SHP77 treated with DMSO at 0.1 percent for 48 hours (cell line): Measurements from ENCODE around the gene PCNT.

Experiments used
- DNase-seq: peaks from one replicate; lab custom pipeline; 2025; lab: John Stamatoyannopoulos, UW

The PCNT gene

DNA sequence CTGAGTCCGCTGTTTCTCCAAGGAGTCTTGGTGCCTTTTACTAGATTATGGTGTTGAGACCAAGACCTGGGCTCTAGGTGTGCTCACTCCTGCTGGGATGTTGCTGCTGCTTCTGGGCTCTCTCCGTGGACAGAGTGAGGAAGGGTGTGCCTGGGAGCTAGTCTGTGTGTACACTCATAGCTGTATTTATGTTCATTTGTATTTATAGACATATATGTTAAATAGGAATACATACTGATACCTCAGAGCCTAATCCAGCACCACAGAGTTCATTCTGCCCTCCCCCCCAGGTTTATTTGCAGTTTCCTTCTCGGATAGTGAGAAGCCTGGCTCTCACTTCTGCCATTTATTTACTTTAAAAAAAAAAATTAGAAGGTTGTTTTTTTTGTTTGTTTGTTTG lies 12.6 kb downstream of the PCNT start:
- DNase-seq: no peak

DNA sequence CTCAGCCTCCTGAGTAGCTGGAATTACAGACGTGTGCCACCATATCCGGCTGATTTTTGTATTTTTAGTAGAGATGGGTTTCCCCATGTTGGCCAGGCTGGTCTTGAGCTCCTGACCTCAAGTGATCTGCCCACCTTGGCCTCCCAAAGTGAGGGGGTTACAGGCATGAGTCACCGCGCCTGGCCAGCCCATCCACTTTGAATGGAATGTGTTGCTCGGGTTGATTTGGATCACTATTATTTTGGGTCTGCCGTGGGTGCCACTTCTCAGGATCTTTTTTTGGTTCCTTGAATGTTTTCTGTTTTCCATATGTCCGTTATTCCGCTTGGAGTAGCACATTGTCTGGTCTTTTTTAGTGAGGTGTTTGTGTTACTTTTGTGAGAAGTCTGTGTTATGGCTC lies 17.0 kb downstream of the PCNT start:
- DNase-seq: no peak

DNA sequence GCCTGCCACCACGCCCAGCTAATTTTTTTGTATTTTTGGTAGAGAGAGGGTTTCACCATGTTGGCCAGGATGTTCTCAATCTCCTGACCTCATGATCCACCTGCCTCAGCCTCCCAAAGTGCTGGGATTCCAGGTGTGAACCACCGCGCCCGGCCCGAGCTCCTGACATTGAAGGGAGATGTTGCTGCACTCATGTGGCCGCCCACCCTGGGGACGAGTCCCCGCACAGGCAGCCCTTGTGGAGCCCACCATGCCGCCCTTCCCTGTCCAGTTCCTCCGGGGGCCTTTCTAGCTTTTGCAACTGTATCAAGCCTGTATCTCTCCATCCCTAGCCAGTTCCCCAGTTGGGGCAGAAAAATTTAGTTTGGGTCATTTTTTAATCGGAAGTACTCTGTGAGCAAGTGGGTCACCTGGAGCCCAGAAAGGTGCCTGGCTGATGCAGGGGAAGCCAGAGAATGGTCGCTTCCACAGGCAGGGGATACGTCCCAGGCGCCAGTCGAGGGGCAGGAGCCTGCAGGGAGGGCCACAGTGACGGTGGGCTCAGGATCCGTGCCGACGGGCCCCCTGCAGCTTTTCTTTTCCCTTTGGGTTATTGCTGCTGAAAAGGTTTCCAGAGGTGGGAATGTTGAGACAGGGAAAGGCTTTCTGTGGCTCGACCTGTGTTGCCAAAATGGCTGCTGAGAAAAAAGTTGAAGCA lies 20.4 kb downstream of the PCNT start:
- DNase-seq: no peak

DNA sequence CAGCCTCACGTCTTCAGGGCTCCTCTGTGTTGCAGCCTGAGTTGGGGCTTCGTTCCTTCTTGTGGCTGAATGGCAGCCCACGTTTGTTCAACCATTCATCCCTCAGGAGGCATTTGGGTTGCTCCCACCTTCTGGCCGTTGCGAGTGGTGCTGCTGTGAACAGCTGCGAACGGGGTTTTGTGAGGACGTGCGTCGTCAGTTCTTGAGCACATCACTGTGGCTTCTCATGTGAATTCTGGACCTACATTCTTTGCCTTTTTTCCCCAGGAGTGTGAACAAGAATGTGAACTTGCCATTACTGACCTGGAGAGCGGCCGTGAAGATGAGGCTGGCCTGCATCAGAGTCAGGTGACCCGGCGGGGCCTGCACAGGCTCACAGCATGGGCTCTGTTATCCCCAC lies 21.9 kb downstream of the PCNT start:
- DNase-seq: no peak

DNA sequence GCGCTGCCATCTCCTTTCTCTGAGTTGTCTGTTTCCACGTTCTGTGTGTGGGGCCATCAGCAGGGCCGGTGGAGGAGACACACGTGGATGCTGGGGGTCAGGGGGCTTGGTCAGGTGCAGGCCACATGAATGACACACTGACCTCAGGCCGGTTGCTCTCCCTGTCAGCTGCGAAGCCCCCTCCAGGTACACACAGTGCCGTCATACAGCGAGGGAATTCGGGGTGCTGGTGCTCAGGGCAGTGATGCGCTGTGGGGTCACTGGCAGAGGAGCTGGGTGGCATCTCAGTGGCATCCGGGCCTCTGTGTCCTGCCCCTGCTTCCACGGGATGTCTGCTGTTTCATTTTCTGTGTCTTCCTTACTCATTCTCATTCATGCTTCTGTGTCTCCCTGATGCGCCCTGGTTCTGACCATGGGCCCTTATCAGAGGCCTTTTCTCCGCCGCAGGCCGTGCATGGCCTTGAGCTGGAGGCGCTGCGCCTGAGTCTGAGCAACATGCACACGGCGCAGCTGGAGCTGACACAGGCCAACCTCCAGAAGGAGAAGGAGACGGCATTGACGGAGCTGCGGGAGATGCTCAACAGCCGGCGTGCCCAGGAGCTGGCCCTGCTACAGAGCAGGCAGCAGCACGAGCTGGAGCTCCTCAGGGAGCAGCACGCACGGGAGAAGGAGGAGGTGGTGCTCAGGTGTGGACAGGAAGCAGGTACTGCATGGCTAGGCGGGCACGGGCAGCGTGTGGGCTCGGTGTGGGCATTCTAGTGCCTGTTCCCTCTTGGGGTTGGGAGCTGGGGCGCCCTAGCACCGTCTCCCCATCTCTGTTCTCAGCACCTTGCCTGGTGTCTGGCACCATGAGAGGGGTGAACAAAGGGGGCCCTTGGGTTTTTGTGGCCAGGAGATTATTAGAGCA lies 22.6 kb downstream of the PCNT start:
- no peak for DNase-seq

DNA sequence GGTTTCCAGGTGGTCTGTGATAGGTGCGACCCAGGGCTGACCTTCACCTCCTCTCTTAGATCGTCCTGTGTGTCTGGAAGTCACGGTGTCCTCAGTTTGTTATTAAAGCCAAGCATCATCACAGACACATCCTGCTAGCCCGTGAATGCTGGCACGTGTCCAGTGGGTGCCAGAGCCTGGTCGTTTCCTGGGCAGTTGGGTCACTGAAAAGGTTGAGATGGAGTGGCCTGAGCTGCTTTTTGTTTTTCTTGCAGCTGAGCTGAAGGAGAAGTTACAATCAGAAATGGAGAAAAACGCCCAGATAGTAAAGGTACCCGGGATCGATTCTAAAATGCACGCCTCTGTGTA lies 23.2 kb downstream of the PCNT start:
- DNase-seq: no peak

DNA sequence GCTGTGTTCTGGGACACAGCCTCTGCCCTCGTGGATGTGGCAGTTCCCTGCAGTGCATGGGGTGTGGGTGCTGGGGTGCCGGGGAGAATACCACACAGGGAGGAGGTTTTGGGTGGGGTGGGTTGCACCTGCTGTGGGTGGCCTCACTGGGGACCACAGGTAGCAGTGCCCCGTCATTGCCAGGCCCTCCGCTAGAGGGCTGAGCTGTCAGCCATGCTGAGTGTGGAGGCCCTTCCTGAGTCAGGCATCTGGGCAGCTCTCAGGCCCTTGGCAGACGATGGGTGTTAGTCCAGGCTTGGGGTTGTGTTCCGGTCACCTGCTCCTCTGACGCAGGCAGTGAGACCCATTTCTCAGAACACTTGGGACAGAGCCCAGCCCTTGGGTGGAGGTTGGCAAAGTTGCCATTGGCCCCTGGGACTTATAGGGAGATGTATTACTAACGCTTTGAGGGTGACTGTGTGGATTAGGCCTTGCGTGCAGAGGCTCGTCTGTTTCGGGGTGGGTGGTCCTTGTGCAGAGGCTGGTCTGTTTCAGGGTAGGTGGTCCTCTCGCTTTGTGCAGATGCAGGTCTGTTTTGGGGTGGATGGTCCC lies 23.9 kb downstream of the PCNT start:
- DNase-seq: no peak

DNA sequence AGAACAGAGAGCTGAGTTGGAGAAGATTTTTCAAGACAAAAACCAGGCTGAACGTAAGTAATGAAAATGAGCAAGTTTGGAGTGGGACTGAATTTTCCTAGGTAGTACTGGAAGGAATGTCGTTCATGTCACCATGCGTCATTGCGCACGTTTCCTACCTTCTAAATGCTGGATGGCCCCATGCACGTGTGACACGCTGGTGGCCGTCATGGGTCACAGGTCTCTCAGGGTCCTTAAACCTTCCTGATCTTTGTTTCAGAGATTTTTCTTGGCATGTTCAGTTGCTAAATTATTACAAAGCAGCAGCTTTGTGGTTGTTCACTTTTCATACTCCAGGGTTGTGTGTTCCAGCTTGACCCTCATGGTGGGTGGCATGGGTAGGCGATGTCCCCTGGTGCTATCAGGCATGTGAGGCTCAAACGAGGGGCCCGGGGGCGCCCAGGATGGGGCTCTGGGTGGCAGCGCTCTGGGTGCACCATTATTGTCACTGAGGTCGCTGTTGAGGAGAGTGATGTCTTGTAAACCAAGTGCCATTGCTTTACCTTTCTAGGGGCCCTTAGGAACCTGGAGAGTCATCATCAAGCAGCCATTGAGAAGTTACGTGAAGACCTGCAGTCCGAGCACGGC lies 25.3 kb downstream of the PCNT start:
- no peak for DNase-seq

DNA sequence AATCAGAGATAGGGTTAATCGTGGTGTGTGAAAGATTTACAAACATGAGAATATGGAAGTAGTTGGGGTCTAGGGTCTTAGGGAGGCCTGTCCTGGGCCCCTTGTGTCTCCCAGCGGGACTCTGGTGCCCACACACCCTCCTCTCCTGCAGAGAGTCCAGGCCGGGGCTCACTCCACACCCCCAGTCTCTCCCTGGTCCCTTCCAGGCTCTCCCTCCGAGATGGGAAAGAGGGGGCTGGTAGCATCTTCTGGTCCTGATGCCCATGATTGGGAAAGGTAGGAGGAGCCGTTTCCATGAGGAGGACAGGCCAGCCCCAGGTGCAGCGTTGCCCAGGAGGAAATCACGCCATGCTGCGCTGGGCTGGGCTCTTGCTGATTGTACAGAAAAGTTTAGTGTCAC lies 26.6 kb downstream of the PCNT start:
- DNase-seq: no peak

DNA sequence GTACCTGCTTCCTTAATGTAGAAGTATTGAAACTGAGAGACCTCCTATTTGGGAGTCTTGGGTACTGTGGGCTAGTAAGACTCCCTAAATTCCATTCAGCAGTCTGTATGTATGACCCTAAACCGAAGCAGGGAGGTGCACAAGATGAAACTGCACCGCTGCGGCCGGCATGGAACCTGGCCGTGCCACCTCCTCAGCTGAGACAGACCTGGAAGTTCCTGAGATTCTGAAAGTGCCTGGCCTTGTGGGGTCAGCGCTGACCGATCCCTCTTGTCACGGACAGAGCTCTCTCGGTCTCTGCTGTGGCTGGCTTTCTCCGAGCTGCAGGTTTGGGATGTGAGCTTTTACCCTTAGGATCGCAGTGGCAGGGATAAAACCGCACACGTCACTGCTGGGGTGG lies 27.0 kb downstream of the PCNT start:
- no peak for DNase-seq

DNA sequence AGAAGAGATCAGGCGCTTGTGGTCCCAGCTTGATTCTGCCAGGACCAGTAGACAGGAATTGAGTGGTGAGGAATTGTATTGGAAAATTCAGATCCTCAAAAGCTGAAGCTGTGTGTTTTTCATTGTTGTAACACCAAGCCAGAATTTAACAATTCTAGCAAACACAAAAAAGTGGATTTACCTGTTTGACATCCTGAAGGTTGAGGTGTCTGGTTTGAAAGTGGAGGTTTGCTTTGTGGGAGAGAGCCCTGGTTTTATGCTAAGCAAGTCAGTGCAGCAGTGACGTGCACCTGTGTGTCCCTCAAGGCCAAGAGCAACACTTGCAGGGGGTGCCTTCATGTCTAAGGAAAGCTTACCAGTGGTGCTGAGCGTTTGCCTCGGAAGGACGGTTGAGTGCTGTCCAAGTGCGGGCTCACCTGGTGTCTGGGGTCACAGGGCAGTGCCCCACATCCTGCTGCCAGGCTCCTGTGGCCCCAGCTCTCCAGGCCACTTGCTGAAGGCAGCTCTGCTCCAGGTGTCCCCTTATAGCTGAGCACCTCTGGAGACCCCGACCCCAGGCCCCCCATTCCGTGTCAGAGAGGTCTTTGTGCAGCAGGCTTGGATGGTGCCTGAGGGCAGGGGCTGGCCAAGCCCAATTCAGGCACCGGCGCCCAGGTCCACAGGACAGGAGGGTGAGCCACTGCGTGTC lies 27.7 kb downstream of the PCNT start:
- no peak for DNase-seq

DNA sequence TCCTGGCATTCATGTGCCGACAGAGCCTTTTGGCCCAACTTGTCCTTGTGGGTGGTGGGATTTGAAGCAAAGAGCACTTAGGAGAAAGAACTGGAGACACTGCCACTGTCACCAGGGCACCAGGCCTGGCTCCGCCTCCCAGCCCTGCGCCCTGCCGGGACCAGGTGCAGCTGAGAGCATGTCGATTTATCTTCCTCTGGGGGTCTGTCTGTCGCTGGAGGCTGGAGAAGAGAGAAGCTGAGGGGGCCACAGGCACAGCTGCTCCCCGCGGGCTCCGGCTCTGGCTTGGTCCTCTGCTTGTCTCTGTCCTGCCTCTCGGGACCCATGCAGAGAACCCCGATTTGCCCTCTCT lies 28.2 kb downstream of the PCNT start:
- DNase-seq: no peak

DNA sequence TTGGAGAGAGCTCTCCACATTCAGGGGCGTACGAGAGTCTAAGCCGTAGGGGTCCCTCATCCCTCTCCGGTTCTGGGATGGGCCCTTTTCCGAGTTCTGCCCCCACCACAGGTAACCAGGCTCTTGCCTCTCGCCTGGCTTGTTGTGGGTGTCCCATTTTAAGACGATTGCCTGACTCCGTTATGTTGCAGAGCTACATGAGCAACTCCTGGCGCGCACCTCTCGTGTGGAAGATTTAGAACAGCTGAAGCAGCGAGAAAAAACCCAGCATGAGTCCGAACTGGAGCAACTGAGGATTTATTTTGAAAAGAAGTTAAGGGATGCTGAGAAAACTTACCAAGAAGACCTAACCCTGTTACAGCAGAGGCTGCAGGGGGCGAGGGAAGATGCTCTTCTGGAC lies 29.0 kb downstream of the PCNT start:
- no peak for DNase-seq

DNA sequence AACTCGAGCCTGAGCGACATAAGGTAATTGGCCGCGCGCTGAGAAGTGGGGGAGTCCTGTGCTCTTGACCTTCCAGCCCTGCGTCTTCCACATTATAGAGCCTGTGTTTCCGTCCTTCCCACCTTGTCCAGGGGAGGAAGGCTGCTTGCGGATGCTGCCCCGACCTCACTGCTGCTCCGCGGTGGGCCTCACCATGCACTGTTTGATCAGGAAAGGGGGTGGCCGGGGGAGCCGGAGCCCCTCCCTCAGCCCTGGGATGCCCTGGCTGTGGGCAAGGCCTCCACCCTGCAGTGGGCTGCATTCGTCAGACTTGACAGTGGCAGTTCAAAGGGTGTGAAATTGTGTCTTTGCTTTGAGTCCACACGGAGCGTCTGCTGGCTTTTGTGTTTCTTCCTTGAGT lies 30.1 kb downstream of the PCNT start:
- DNase-seq: no peak

DNA sequence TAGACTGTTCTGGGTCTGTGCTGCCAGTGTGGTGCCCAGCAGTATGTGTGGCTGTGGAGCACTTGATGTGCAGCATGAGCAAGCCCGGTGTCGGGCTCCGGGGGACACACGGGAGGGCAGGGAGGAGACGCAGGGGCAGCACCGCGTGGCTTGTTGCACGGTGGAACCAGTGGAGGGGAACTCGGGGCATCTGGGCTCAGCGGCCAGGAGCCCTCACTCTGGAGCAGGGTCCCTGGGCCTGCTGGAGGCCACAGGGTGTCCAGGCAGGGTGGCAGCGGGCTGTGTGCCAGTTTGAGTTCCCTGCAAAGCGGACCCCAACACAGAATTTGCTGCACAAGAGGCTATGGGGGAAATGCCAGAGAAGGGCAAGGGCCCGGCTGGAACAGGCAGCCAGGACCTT lies 30.6 kb downstream of the PCNT start:
- no peak for DNase-seq

DNA sequence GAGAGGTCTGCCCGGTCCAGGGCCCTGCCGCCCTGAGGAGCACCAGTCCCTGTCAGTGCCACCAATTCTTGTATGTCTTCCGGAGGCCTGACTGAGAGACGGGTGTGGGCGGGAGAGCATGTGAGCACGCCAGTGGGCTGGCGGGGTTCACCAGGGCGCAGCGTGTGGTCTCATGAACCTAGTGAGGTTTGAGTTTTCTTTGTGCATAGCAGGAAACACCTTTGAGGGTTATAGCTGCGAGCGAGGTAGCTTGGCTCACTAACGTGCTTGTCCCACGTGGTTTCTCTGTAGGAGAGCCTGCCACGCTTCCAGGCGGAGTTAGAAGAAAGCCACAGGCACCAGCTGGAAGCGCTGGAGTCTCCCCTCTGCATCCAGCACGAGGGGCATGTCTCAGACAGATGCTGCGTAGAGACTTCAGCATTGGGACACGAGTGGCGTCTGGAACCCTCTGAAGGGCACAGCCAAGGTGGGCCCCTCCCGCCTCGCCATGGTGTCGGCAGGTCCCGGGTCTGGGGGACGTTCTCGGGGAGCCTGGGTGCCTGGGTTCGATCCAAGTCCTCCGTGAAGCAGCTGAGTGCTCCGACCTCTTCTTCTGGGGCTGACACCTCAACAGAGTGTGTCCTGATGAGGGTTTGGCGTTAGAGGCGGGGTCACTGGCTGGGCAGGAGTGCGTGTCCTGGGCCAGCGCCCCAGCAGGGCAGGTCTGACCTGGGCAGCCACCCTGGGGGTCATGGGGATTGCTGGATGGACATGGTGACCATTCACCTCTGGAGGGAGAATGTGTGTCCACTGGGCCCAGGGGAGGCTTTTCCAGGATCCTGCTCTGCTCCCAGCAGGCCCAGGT lies 31.4 kb downstream of the PCNT start:
- DNase-seq: no peak

DNA sequence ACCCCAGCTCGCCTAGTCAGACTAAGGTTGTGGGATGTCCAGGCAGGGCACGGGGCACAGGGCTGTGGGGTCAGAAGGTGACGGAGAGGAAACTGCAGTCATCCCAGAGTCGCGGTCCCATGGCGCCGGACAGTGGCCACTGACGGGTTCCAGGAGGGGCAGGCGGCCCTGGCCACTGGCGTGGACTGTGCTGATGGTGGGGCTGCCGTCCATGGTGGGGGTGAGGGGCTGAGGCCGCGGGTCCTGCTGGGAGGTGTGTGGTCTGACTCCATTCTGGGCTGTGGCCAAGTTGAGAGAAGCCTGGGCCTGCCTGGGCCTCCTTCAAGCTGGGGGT lies 32.0 kb downstream of the PCNT start:
- no peak for DNase-seq

DNA sequence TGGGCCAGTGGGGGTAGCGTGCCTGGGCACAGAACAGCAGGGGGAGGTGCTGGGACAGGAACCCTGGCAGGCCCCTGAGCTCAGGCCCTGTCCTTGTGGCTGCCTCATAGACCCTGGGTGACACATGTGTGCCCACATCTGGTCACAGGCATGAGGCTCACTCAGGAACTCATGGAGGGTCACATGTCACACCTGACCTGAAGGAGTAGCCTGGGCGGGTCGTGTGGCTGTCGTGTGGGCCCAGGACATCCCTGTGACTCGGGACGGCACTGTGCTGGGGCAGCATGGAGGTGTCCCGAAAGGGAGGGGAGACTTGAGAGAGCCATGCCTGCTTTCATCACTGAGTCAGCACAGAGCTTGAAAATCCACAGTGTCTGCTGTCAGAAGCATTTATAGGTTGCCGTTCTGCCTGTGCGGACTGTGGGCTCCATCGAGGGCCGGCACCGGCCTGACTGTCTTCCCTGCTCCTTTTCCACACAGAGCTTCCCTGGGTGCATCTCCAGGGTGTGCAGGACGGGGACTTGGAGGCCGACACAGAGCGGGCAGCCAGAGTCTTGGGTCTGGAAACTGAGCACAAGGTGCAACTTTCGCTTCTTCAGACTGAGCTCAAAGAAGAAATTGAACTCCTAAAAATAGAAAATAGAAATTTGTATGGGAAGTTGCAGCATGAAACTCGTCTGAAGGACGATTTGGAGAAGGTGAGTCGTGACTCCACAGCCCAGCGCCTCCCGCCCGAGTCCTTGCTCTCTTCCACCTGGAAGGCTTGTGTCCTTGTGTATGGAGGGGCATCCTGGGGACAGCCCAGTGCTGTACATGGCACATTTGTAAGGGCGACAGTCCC lies 32.8 kb downstream of the PCNT start:
- DNase-seq: no peak

DNA sequence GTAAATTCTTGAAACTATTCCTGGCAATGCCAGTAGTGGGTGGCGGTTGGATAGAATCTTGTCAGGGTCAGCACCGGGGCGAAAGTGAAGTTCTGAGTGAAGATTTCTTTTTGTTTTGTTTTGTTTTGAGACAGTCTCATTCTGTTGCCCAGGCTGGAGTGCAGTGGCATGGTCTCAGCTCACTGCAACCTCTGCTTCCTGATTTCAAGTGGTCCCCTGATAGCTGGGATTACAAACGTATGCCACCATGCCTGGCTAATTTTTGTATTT lies 33.3 kb downstream of the PCNT start:
- no peak for DNase-seq

DNA sequence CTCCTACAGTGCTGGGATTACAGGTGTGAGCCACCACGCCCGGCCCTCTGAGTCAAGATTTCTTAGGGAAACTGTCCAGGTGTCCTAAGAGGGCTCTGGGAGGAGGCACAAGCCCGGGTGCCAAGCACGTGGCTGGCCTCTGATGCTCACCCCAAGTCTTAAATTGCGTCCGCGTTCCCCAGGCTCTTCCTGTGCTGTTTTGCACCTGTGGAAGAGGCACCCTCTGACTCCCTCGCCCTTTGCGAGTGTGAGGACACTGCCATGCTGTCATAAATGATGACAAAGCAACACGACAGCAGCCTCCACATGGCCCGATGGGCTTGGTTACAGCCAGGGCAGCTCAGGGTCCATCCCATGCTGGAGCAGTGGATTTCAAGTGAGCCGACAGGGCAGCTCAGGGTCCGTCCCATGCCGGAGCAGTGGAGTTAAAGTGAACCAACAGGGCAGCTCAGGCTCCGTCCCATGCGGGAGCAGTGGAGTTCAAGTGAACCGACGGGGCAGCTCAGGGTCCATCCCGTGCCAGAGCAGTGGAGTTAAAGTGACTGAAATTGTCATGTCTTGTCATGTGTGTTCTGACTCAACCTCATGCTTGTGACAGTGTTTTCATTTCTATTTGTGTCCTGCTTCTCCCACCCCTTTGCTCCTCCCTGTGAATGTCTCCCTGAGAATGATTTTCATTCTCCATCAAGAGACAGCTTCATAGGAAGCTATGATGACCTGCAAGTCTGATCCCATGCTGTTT lies 33.9 kb downstream of the PCNT start:
- no peak for DNase-seq
